SU-DHL-6 (cell line): ENCODE data around the gene CDK6.

ENCODE experiments used
- CTCF ChIP-seq: fragments of 200-600 bp; sonication (generic); IDR thresholded peaks from one replicate; pipeline ENCODE4 v1.5.1; 2017; ENCODE audit warnings: antibody characterized with exemption, mild to moderate bottlenecking, low read length, moderate library complexity; ENCODE audit not compliant: insufficient read depth, poor library complexity, severe bottlenecking
- EZH2phosphoT487 ChIP-seq: fragments of 200-600 bp; sonication (generic), shearing (Covaris generic); conservative IDR thresholded peaks from 2 replicates; pipeline ENCODE4 v1.6.1; 2018; ENCODE audit warnings: mild to moderate bottlenecking, antibody characterized with exemption, low read length, moderate library complexity, mixed read lengths

- TF ChIP-seq CTCF (no peak), EZH2phosphoT487 (no peak)
These were observed 200.3 kb downstream of the CDK6 start for GRCh38 chr7:92636018-92636560.
